ENCODE results near the gene OGG1.

DNA sequence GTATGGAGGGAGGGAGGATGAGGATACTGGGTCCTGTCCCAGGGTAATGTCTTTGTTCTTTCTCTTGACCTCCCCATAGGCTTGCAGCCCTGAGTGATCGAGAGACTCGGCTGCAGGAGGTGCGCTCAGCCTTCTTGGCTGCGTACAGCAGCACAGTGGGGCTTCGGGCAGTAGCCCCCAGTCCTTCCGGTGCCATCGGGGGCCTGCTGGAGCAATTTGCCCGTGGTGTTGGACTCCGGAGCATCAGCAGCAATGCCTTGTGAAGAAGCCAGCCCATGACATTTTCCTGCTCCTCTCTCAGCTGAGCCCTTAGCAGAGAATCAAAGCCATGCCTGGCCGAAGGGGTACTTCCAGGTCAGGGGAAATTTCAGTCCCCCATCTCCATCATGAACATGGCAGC is 48.0 kb upstream of the OGG1 start:
- TF ChIP-seq EZH2phosphoT487 (IDR thresholded peaks at IDR 0.05; ENCODE audit: borderline replicate concordance, low read length): no peak
- TF ChIP-seq, protein P1, sequence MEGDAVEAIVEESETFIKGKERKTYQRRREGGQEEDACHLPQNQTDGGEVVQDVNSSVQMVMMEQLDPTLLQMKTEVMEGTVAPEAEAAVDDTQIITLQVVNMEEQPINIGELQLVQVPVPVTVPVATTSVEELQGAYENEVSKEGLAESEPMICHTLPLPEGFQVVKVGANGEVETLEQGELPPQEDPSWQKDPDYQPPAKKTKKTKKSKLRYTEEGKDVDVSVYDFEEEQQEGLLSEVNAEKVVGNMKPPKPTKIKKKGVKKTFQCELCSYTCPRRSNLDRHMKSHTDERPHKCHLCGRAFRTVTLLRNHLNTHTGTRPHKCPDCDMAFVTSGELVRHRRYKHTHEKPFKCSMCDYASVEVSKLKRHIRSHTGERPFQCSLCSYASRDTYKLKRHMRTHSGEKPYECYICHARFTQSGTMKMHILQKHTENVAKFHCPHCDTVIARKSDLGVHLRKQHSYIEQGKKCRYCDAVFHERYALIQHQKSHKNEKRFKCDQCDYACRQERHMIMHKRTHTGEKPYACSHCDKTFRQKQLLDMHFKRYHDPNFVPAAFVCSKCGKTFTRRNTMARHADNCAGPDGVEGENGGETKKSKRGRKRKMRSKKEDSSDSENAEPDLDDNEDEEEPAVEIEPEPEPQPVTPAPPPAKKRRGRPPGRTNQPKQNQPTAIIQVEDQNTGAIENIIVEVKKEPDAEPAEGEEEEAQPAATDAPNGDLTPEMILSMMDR (conservative IDR thresholded peaks at IDR 0.05; ENCODE audit: low read depth, low read length): no peak

Measured in PC-3 (cell line).